SKM-1 treated with dmso at 0.1 percent for 144 hours (cell line): ENCODE results near the gene FLCN.

Source experiments
- DNase-seq: peaks from one replicate; lab custom pipeline; 2025; ENCODE audit not compliant: unreplicated experiment; lab: John Stamatoyannopoulos, UW

FLCN gene

GRCh38 chr17:17236295-17237025, 508 bp downstream of the FLCN start:
- no peak for DNase-seq

- DNase-seq: no peak
Measured at GRCh38 chr17:17235212-17236174, 1.5 kb downstream of the FLCN start.

- DNase-seq: no peak
Measured at GRCh38 chr17:17232303-17232621, 4.7 kb downstream of the FLCN start.

GRCh38 chr17:17231621-17232302, 5.2 kb downstream of the FLCN start:
- no peak for DNase-seq

- no peak for DNase-seq
Measured at GRCh38 chr17:17229416-17230384, 7.3 kb downstream of the FLCN start.

- no peak for DNase-seq
Measured at GRCh38 chr17:17228521-17229279, 8.3 kb downstream of the FLCN start.

- DNase-seq: no peak
Measured at GRCh38 chr17:17227608-17228520, 9.1 kb downstream of the FLCN start.

- DNase-seq: no peak
Measured at GRCh38 chr17:17226451-17227265, 10.3 kb downstream of the FLCN start.

- no peak for DNase-seq
Measured at GRCh38 chr17:17225901-17226300, 11.1 kb downstream of the FLCN start.

- no peak for DNase-seq
Measured at GRCh38 chr17:17224137-17224536, 12.8 kb downstream of the FLCN start.

- DNase-seq: no peak
Measured at GRCh38 chr17:17223736-17224135, 13.2 kb downstream of the FLCN start.

GRCh38 chr17:17221329-17221728, 15.6 kb downstream of the FLCN start:
- DNase-seq: no peak

GRCh38 chr17:17220529-17220928, 16.4 kb downstream of the FLCN start:
- DNase-seq: no peak

GRCh38 chr17:17217995-17218394, 19.0 kb downstream of the FLCN start:
- DNase-seq: no peak

GRCh38 chr17:17216776-17217175, 20.2 kb downstream of the FLCN start:
- DNase-seq: no peak

- DNase-seq: no peak
Measured at GRCh38 chr17:17216236-17216635, 20.7 kb downstream of the FLCN start.

GRCh38 chr17:17215575-17215974, 21.4 kb downstream of the FLCN start:
- DNase-seq: no peak
